Measurements from ENCODE around the gene PLTP.
A peak's percentile ranks its signal among the peaks of the same experiment; 100 is the strongest.
"Not testable (repeated sequence)": the region's sequence is repeated elsewhere in the genome, so short reads cannot be mapped to it uniquely, and the experiment has no call there.

Gene PLTP

GRCh38 chr20:45904583-45905504 lies 7.1 kb downstream of the PLTP start:
- no peak overlapping the region for H3K27ac ChIP-seq (ENCODE audit: poor library complexity, severe bottlenecking)
- peaks cover 10% of the 10 kb centered on the region for H3K4me1 ChIP-seq (ENCODE audit: insufficient read depth, poor library complexity, severe bottlenecking)
- no peak overlapping the region for H3K4me3 ChIP-seq (ENCODE audit: severe bottlenecking)
- H3K36me3 ChIP-seq (ENCODE audit: low read depth) = no peaks in the 10 kb centered on the region
- ATAC-seq (ENCODE audit: low read depth) (peak; percentile 1; the same call in 2 of the 3 replicates), DNase-seq (ENCODE audit: low spot score) (no peak)
- no peaks in the 10 kb centered on the region for H3K27me3 ChIP-seq (ENCODE audit: insufficient read depth, poor library complexity, severe bottlenecking)
- TF ChIP-seq CTCF (IDR thresholded peaks at IDR 0.05; ENCODE audit: poor library complexity, severe bottlenecking) = no peak
- no peaks in the 10 kb centered on the region for H3K9me3 ChIP-seq (ENCODE audit: severe bottlenecking)

GRCh38 chr20:45902199-45902701 lies 9.7 kb downstream of the PLTP start:
- TF ChIP-seq CTCF (IDR thresholded peaks at IDR 0.05; ENCODE audit: poor library complexity, severe bottlenecking) = no peak
- Histone ChIP-seq H3K36me3 (ENCODE audit: low read depth) (peaks cover 8% of the 10 kb centered on the region), H3K4me1 (ENCODE audit: insufficient read depth, poor library complexity, severe bottlenecking) (peaks cover 10% of the 10 kb centered on the region), H3K9me3 (ENCODE audit: severe bottlenecking) (no peaks in the 10 kb centered on the region), H3K4me3 (ENCODE audit: severe bottlenecking) (no peak overlapping the region), H3K27ac (ENCODE audit: poor library complexity, severe bottlenecking) (no peak overlapping the region), H3K27me3 (ENCODE audit: insufficient read depth, poor library complexity, severe bottlenecking) (no peaks in the 10 kb centered on the region)
- ATAC-seq (ENCODE audit: low read depth) = no peak
- DNase-seq (ENCODE audit: low spot score) = no peak

- DNase-seq (ENCODE audit: low spot score); H3K27ac ChIP-seq (ENCODE audit: poor library complexity, severe bottlenecking); H3K4me3 ChIP-seq (ENCODE audit: severe bottlenecking); H3K27me3 ChIP-seq (ENCODE audit: insufficient read depth, poor library complexity, severe bottlenecking); ATAC-seq (ENCODE audit: low read depth); H3K9me3 ChIP-seq (ENCODE audit: severe bottlenecking): not testable (repeated sequence)
- peaks cover 15% of the 10 kb centered on the region for H3K36me3 ChIP-seq (ENCODE audit: low read depth)
- H3K4me1 ChIP-seq (ENCODE audit: insufficient read depth, poor library complexity, severe bottlenecking) = peaks cover 10% of the 10 kb centered on the region
These were observed 10.6 kb downstream of the PLTP start for GRCh38 chr20:45901332-45901731.

GRCh38 chr20:45899046-45899835 lies 12.7 kb downstream of the PLTP start:
- no peak for ATAC-seq (ENCODE audit: low read depth)
- no peak for DNase-seq (ENCODE audit: low spot score)
- Histone ChIP-seq H3K4me3 (ENCODE audit: severe bottlenecking) (no peak overlapping the region), H3K27ac (ENCODE audit: poor library complexity, severe bottlenecking) (no peak overlapping the region), H3K27me3 (ENCODE audit: insufficient read depth, poor library complexity, severe bottlenecking) (no peaks in the 10 kb centered on the region), H3K36me3 (ENCODE audit: low read depth) (peaks cover 25% of the 10 kb centered on the region), H3K9me3 (ENCODE audit: severe bottlenecking) (no peaks in the 10 kb centered on the region), H3K4me1 (ENCODE audit: insufficient read depth, poor library complexity, severe bottlenecking) (no peaks in the 10 kb centered on the region)
- no peak for TF ChIP-seq CTCF (IDR thresholded peaks at IDR 0.05; ENCODE audit: poor library complexity, severe bottlenecking)

GRCh38 chr20:45898285-45898684 lies 13.7 kb downstream of the PLTP start:
- DNase-seq (ENCODE audit: low spot score) = no peak
- TF ChIP-seq CTCF (IDR thresholded peaks at IDR 0.05; ENCODE audit: poor library complexity, severe bottlenecking) = no peak
- H3K9me3 ChIP-seq (ENCODE audit: severe bottlenecking) = no peaks in the 10 kb centered on the region
- no peak overlapping the region for H3K27ac ChIP-seq (ENCODE audit: poor library complexity, severe bottlenecking)
- ATAC-seq (ENCODE audit: low read depth) = no peak
- H3K36me3 ChIP-seq (ENCODE audit: low read depth) = peaks cover 31% of the 10 kb centered on the region
- no peak overlapping the region for H3K4me3 ChIP-seq (ENCODE audit: severe bottlenecking)
- no peaks in the 10 kb centered on the region for H3K27me3 ChIP-seq (ENCODE audit: insufficient read depth, poor library complexity, severe bottlenecking)
- no peaks in the 10 kb centered on the region for H3K4me1 ChIP-seq (ENCODE audit: insufficient read depth, poor library complexity, severe bottlenecking)
